ENCODE data around the gene FBXL12. TPM values are rescaled to one million over a fixed set of nuclear protein-coding genes. Genes with fewer than 3 reads are reported as not detected.

FBXL12 gene
- total RNA-seq, 1 experiment from 2014 or later, result 21.9 TPM

- ChIA-PET CTCF (no interaction called here), POLR2A (no interaction called here), RAD21 (ENCODE audit: low non-redundant PET in 1 of 2, low total read pairs in 2 of 2, uncharacterized antibody in 2 of 2, unreplicated experiment in 2 of 2) (no interaction called here)
- Histone ChIP-seq H3K27ac (ENCODE audit: low read depth, low read length) (no peak overlapping the region), H4K20me1 (ENCODE audit: insufficient read depth) (no peaks in the 10 kb centered on the region), H3K36me3 (ENCODE audit: control insufficient read depth in 1 of 2, insufficient read depth in 2 of 2, low read length in 2 of 2) (peaks cover 0 to 12% of the 10 kb centered on the region in 2 experiments; a peak in 3 of 4 replicates), H3K4me1 (ENCODE audit: control insufficient read depth in 1 of 2, insufficient read depth in 2 of 2, low read length in 2 of 2) (no peaks in the 10 kb centered on the region), H3K4me2 (ENCODE audit: low read length) (no peak overlapping the region), H2AFZ (ENCODE audit: low read depth, low read length, poor library complexity, severe bottlenecking) (no peak overlapping the region), H3K9me3 (ENCODE audit: control insufficient read depth in 1 of 2, insufficient read depth in 1 of 2, low read depth in 1 of 2, low read length in 2 of 2) (no peaks in the 10 kb centered on the region), H3K9me2 (ENCODE audit: insufficient read depth) (no peaks in the 10 kb centered on the region), H3K9ac (ENCODE audit: low read length) (no peak overlapping the region), H3K27me3 (ENCODE audit: insufficient read depth, low read length) (no peaks in the 10 kb centered on the region), H3K79me2 (ENCODE audit: insufficient read depth, low read length) (0 out of 2 replicates have a peak, but pooled peaks cover 9% of the 10 kb centered on the region), H3K4me3 (replicated peaks in 1 of 2; ENCODE audit: low read depth in 1 of 2, low read length in 2 of 2) (no peak overlapping the region)
- BruUV-seq (replicated peaks), result no TSS peak
- ATAC-seq (no peak), DNase-seq (ENCODE audit: low read depth, low spot score) (no peak)
- no peak for TF ChIP-seq POLR2AphosphoS5 (IDR thresholded peaks at IDR 0.05; ENCODE audit: low read depth, low read length)
- no peak for TF ChIP-seq SRF (IDR thresholded peaks at IDR 0.05; ENCODE audit: low read depth)
- no peak for TF ChIP-seq CBX3 (IDR thresholded peaks at IDR 0.05; ENCODE audit: low read depth)
- intact Hi-C loops (cut with micrococcal nuclease), result no loop called here
Observed at GRCh38 chr19:9808855-9809824, 9.7 kb downstream of the FBXL12 start.

- Histone ChIP-seq H2AFZ (ENCODE audit: low read depth, low read length, poor library complexity, severe bottlenecking) (no peak overlapping the region), H3K36me3 (ENCODE audit: control insufficient read depth in 1 of 2, insufficient read depth in 2 of 2, low read length in 2 of 2) (peaks cover 0 to 12% of the 10 kb centered on the region in 2 experiments; a peak in 3 of 4 replicates), H3K4me2 (ENCODE audit: low read length) (no peak overlapping the region), H3K79me2 (ENCODE audit: insufficient read depth, low read length) (0 out of 2 replicates have a peak, but pooled peaks cover 4% of the 10 kb centered on the region), H3K4me3 (replicated peaks in 1 of 2; ENCODE audit: low read depth in 1 of 2, low read length in 2 of 2) (no peak overlapping the region), H4K20me1 (ENCODE audit: insufficient read depth) (no peaks in the 10 kb centered on the region), H3K9me2 (ENCODE audit: insufficient read depth) (no peaks in the 10 kb centered on the region), H3K9me3 (ENCODE audit: control insufficient read depth in 1 of 2, insufficient read depth in 1 of 2, low read depth in 1 of 2, low read length in 2 of 2) (no peaks in the 10 kb centered on the region), H3K27me3 (ENCODE audit: insufficient read depth, low read length) (no peaks in the 10 kb centered on the region), H3K9ac (ENCODE audit: low read length) (no peak overlapping the region), H3K4me1 (ENCODE audit: control insufficient read depth in 1 of 2, insufficient read depth in 2 of 2, low read length in 2 of 2) (no peaks in the 10 kb centered on the region), H3K27ac (ENCODE audit: low read depth, low read length) (no peak overlapping the region)
- TF ChIP-seq EZH2phosphoT487 (IDR thresholded peaks at IDR 0.05; ENCODE audit: borderline replicate concordance) (no peak), ATF3 (IDR thresholded peaks at IDR 0.05) (no peak), MAX (IDR thresholded peaks at IDR 0.05) (no peak), CTCF (IDR thresholded peaks at IDR 0.05 in 2 of 3, conservative IDR thresholded peaks at IDR 0.05 in 1 of 3; ENCODE audit: borderline replicate concordance in 1 of 3, insufficient read depth in 1 of 3, low read depth in 2 of 3, low read length in 2 of 3) (no peak), SIN3A (IDR thresholded peaks at IDR 0.05; ENCODE audit: low read depth) (no peak), ZFX (IDR thresholded peaks at IDR 0.05) (no peak), YY1 (IDR thresholded peaks at IDR 0.05; ENCODE audit: extremely low read depth, insufficient replicate concordance, low read depth, low read length) (no peak), ELF1 (IDR thresholded peaks at IDR 0.05; ENCODE audit: borderline replicate concordance, low read depth) (no peak), RAD21 (IDR thresholded peaks at IDR 0.05; ENCODE audit: low read depth) (no peak), SRF (IDR thresholded peaks at IDR 0.05; ENCODE audit: low read depth) (no peak)
- no peak for ATAC-seq
- intact Hi-C loops (cut with micrococcal nuclease), result no loop called here
- DNase-seq (ENCODE audit: low read depth, low spot score), result no peak
- ChIA-PET RAD21 (ENCODE audit: low non-redundant PET in 1 of 2, low total read pairs in 2 of 2, uncharacterized antibody in 2 of 2, unreplicated experiment in 2 of 2) (no interaction called here), POLR2A (no interaction called here), CTCF (no interaction called here)
- no TSS peak for BruUV-seq (replicated peaks)
Observed at GRCh38 chr19:9806803-9807202, 12.1 kb downstream of the FBXL12 start.

All from HCT116 (cell line).